Karpas-422 (cell line): ENCODE measurements around the gene ARPC5. TPM values are rescaled to one million over a fixed set of nuclear protein-coding genes. Genes with fewer than 3 reads are reported as not detected.

Experiments
- DNase-seq: peaks from one replicate; pipeline ENCODE4 v3.0.0-alpha.2; 2015
- H2AFZ ChIP-seq: fragments of 200-600 bp; sonication (generic); 2 replicates; pipeline ENCODE4 v1.6.1; 2014; ENCODE audit warnings: antibody characterized with exemption, low read length, mixed read lengths
- H3K27ac ChIP-seq: fragments of 200-600 bp; sonication (generic); 2 replicates; pipeline ENCODE4 v1.5.1; 2014; ENCODE audit warnings: mild to moderate bottlenecking, low read length, moderate library complexity
- H3K27me3 ChIP-seq: fragments of 200-600 bp; sonication (generic); 2 replicates; pipeline ENCODE4 v1.6.1; 2014; ENCODE audit warnings: low read length, mixed read lengths
- H3K36me3 ChIP-seq: fragments of 200-600 bp; sonication (generic); 2 replicates; pipeline ENCODE4 v1.6.1; 2014; ENCODE audit warnings: low read length, mixed read lengths; ENCODE audit not compliant: insufficient read depth
- H3K4me1 ChIP-seq: fragments of 200-600 bp; sonication (generic); 2 replicates; pipeline ENCODE4 v1.6.1; 2014; ENCODE audit warnings: mild to moderate bottlenecking, low read length, mixed read lengths
- H3K4me2 ChIP-seq: fragments of 200-600 bp; sonication (generic); 2 replicates; pipeline ENCODE4 v1.6.1; 2014; ENCODE audit warnings: low read length, low read depth, mild to moderate bottlenecking; ENCODE audit not compliant: poor library complexity, severe bottlenecking
- H3K4me3 ChIP-seq: fragments of 200-600 bp; sonication (generic); 2 replicates; pipeline ENCODE4 v1.5.1; 2014; ENCODE audit warnings: mild to moderate bottlenecking, antibody characterized with exemption, low read length, mixed read lengths
- H3K79me2 ChIP-seq: fragments of 200-600 bp; sonication (generic); 2 replicates; pipeline ENCODE4 v1.6.1; 2014; ENCODE audit warnings: mild to moderate bottlenecking, low read length, mixed read lengths
- H3K9ac ChIP-seq: fragments of 200-600 bp; sonication (generic); 2 replicates; pipeline ENCODE4 v1.6.0; 2014; ENCODE audit warnings: low read length
- H3K9me2 ChIP-seq: fragments of 200-600 bp; sonication (generic), shearing (Covaris generic); replicated peaks from 2 replicates; pipeline ENCODE4 v1.6.0; 2014; ENCODE audit warnings: mild to moderate bottlenecking, low read length, moderate library complexity; ENCODE audit not compliant: insufficient read depth
- H3K9me3 ChIP-seq: fragments of 300-700, 200-600 bp; sonication (generic); 2 replicates; pipeline ENCODE4 v1.6.1; 2014; ENCODE audit warnings: low read length, mixed read lengths
- H4K20me1 ChIP-seq: fragments of 200-600 bp; sonication (generic); 2 replicates; pipeline ENCODE4 v1.6.1; 2014; ENCODE audit warnings: mild to moderate bottlenecking, antibody characterized with exemption, low read length, low read depth; ENCODE audit not compliant: insufficient read depth
- total RNA-seq: library from RNA; depleted of rRNA; stranded (reverse); fragments of >200 nt; shearing (Covaris generic); gene quantifications from 2 replicates; pipeline ENCODE4 v1.2.3, GENCODE V29; 2014; ENCODE audit warnings: low replicate concordance

The ARPC5 gene
- total RNA-seq, 1 experiment from 2014 or later, result 238 TPM

- Histone ChIP-seq H3K27ac (no peak overlapping the region), H3K4me3 (no peak overlapping the region), H3K79me2 (no peaks in the 10 kb centered on the region), H4K20me1 (no peaks in the 10 kb centered on the region), H3K4me2 (no peak overlapping the region), H3K4me1 (peaks cover 32% of the 10 kb centered on the region), H3K9ac (no peak overlapping the region), H3K27me3 (no peaks in the 10 kb centered on the region), H2AFZ (peak overlapping the region; percentile 62), H3K9me3 (no peaks in the 10 kb centered on the region), H3K9me2 (no peaks in the 10 kb centered on the region), H3K36me3 (no peaks in the 10 kb centered on the region)
- DNase-seq, result no peak
Measured at GRCh38 chr1:183604038-183604808, 31.4 kb downstream of the ARPC5 start.

GRCh38 chr1:183602510-183602909 is 33.1 kb downstream of the ARPC5 start:
- Histone ChIP-seq H3K4me1 (peaks cover 15% of the 10 kb centered on the region), H3K4me3 (no peak overlapping the region), H3K27me3 (no peaks in the 10 kb centered on the region), H2AFZ (no peak overlapping the region), H3K4me2 (no peak overlapping the region), H3K9me2 (no peaks in the 10 kb centered on the region), H3K9me3 (no peaks in the 10 kb centered on the region), H3K9ac (no peak overlapping the region), H3K79me2 (no peaks in the 10 kb centered on the region), H4K20me1 (no peaks in the 10 kb centered on the region), H3K36me3 (no peaks in the 10 kb centered on the region), H3K27ac (no peak overlapping the region)
- no peak for DNase-seq

GRCh38 chr1:183600634-183601033 is 34.9 kb downstream of the ARPC5 start:
- Histone ChIP-seq H3K4me2 (no peak overlapping the region), H3K36me3 (no peaks in the 10 kb centered on the region), H3K4me1 (peaks cover 10% of the 10 kb centered on the region), H2AFZ (no peak overlapping the region), H3K27ac (no peak overlapping the region), H3K4me3 (no peak overlapping the region), H3K9me3 (no peaks in the 10 kb centered on the region), H3K79me2 (no peaks in the 10 kb centered on the region), H3K9ac (no peak overlapping the region), H3K27me3 (no peaks in the 10 kb centered on the region), H3K9me2 (no peaks in the 10 kb centered on the region), H4K20me1 (no peaks in the 10 kb centered on the region)
- no peak for DNase-seq

GRCh38 chr1:183600136-183600535 is 35.4 kb downstream of the ARPC5 start:
- no peak overlapping the region for H3K4me3 ChIP-seq
- H3K4me1 ChIP-seq, result peaks cover 7% of the 10 kb centered on the region
- no peaks in the 10 kb centered on the region for H3K79me2 ChIP-seq
- no peak overlapping the region for H3K9ac ChIP-seq
- no peaks in the 10 kb centered on the region for H4K20me1 ChIP-seq
- no peak for DNase-seq
- H3K9me2 ChIP-seq, result no peaks in the 10 kb centered on the region
- H3K27ac ChIP-seq, result no peak overlapping the region
- H3K27me3 ChIP-seq, result no peaks in the 10 kb centered on the region
- no peak overlapping the region for H2AFZ ChIP-seq
- H3K36me3 ChIP-seq, result no peaks in the 10 kb centered on the region
- no peaks in the 10 kb centered on the region for H3K9me3 ChIP-seq
- H3K4me2 ChIP-seq, result no peak overlapping the region

- DNase-seq, result no peak
Measured at GRCh38 chr1:183598386-183598785, 37.2 kb downstream of the ARPC5 start.

GRCh38 chr1:183597656-183598347 is 37.8 kb downstream of the ARPC5 start:
- no peak overlapping the region for H3K4me2 ChIP-seq
- H3K27ac ChIP-seq, result no peak overlapping the region
- H3K4me3 ChIP-seq, result no peak overlapping the region
- no peaks in the 10 kb centered on the region for H3K9me3 ChIP-seq
- no peak overlapping the region for H3K9ac ChIP-seq
- DNase-seq, result no peak
- no peaks in the 10 kb centered on the region for H3K9me2 ChIP-seq
- H4K20me1 ChIP-seq, result no peaks in the 10 kb centered on the region
- no peaks in the 10 kb centered on the region for H3K36me3 ChIP-seq
- no peaks in the 10 kb centered on the region for H3K79me2 ChIP-seq
- H3K27me3 ChIP-seq, result no peaks in the 10 kb centered on the region
- H3K4me1 ChIP-seq, result peaks cover 11% of the 10 kb centered on the region
- no peak overlapping the region for H2AFZ ChIP-seq

More at GRCh38 chr1:183598386-183598785, 37.2 kb downstream of the ARPC5 start:
- H3K9me3 ChIP-seq, result no peaks in the 10 kb centered on the region
- H2AFZ ChIP-seq, result no peak overlapping the region
- no peaks in the 10 kb centered on the region for H3K27me3 ChIP-seq
- H3K4me1 ChIP-seq, result peaks cover 5% of the 10 kb centered on the region
- H3K9me2 ChIP-seq, result no peaks in the 10 kb centered on the region
- no peaks in the 10 kb centered on the region for H3K36me3 ChIP-seq
- no peak overlapping the region for H3K4me2 ChIP-seq
- no peak overlapping the region for H3K27ac ChIP-seq
- H3K79me2 ChIP-seq, result no peaks in the 10 kb centered on the region
- H3K9ac ChIP-seq, result no peak overlapping the region
- H3K4me3 ChIP-seq, result no peak overlapping the region
- no peaks in the 10 kb centered on the region for H4K20me1 ChIP-seq

- no peak overlapping the region for H3K4me3 ChIP-seq
- no peak overlapping the region for H3K9ac ChIP-seq
- H3K79me2 ChIP-seq, result no peaks in the 10 kb centered on the region
- no peaks in the 10 kb centered on the region for H3K36me3 ChIP-seq
- no peak for DNase-seq
- H2AFZ ChIP-seq, result no peak overlapping the region
- H4K20me1 ChIP-seq, result no peaks in the 10 kb centered on the region
- H3K9me2 ChIP-seq, result no peaks in the 10 kb centered on the region
- no peak overlapping the region for H3K27ac ChIP-seq
- no peaks in the 10 kb centered on the region for H3K9me3 ChIP-seq
- H3K4me2 ChIP-seq, result no peak overlapping the region
- H3K27me3 ChIP-seq, result no peaks in the 10 kb centered on the region
- peaks cover 24% of the 10 kb centered on the region for H3K4me1 ChIP-seq
Measured at GRCh38 chr1:183596500-183596899, 39.1 kb downstream of the ARPC5 start.

- H3K4me1 ChIP-seq, result peaks cover 31% of the 10 kb centered on the region
- H4K20me1 ChIP-seq, result no peaks in the 10 kb centered on the region
- no peak for DNase-seq
- H3K27me3 ChIP-seq, result no peaks in the 10 kb centered on the region
- H3K9ac ChIP-seq, result no peak overlapping the region
- no peak overlapping the region for H2AFZ ChIP-seq
- no peak overlapping the region for H3K4me3 ChIP-seq
- H3K27ac ChIP-seq, result no peak overlapping the region
- H3K4me2 ChIP-seq, result no peak overlapping the region
- H3K9me3 ChIP-seq, result no peaks in the 10 kb centered on the region
- H3K36me3 ChIP-seq, result no peaks in the 10 kb centered on the region
- H3K9me2 ChIP-seq, result no peaks in the 10 kb centered on the region
- H3K79me2 ChIP-seq, result no peaks in the 10 kb centered on the region
Measured at GRCh38 chr1:183595537-183595936, 40.0 kb downstream of the ARPC5 start.
